HG03575 (cell line): ENCODE results near the gene LTF.
"Not testable (repeated sequence)": the region's sequence is repeated elsewhere in the genome, so short reads cannot be mapped to it uniquely, and the experiment has no call there.

Source experiments
- ATAC-seq: cut with Tn5 transposase; IDR thresholded peaks from one replicate; pipeline ENCODE4 v1.9.1; 2021; ENCODE audit not compliant: unreplicated experiment, insufficient number of reproducible peaks, low FRiP score; ENCODE audit errors: extremely low read depth

Gene LTF

DNA sequence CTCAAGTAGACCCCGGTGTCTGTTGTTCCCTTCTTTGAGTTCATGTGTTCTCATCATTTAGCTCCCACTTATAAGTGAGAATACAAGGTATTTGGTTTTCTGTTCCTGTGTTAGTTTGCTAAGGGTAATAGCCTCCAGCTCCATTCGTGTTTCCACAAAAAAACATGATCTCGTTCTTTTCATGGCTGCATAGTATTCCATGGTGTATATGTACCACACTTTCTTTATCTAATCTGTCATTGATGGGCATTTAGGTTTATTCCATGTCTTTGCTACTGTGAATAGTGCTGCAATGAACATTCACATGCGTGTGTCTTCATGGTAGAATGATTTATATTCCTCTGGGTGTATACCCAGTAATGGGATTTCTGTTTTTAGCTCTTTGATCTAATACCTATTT, 61.8 kb downstream of the LTF start:
- not testable (repeated sequence) for ATAC-seq

DNA sequence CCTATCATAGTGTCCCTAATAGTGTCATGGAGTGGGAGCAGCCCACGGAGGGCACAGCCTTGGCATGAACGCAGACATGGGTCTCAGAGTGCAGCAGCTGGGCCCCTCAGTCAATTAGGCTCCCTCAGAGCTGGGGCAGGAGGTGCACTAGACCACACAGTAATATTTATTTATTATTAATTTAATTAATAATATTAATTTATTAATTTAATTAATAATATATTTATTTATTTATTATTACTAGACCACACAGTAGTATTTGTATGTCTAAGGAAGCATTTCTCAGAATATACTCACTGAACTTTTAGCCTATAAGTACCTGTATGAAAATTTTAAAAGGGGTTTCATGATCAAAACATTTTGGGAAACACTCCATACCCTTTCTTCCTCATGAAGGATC, 63.1 kb downstream of the LTF start:
- ATAC-seq = no peak

DNA sequence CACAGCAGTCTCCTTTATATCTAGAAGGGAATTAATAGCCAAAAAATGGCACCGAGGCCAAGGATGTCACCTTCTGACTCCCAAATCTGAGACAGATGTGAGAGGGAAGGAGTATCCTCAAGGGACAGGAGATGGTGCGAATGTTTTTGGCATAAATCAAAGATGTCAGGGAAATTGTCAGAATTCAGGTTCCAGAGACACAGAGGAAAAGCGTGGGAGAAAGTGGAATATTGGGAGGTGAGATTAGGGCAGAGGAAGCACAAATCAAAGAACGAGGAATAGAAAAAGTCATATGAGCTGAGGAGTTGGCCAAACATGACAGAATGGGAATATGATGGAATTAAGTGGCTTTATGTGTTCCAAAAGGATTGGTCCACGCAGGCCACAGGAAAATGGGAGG, 63.9 kb downstream of the LTF start:
- no peak for ATAC-seq

DNA sequence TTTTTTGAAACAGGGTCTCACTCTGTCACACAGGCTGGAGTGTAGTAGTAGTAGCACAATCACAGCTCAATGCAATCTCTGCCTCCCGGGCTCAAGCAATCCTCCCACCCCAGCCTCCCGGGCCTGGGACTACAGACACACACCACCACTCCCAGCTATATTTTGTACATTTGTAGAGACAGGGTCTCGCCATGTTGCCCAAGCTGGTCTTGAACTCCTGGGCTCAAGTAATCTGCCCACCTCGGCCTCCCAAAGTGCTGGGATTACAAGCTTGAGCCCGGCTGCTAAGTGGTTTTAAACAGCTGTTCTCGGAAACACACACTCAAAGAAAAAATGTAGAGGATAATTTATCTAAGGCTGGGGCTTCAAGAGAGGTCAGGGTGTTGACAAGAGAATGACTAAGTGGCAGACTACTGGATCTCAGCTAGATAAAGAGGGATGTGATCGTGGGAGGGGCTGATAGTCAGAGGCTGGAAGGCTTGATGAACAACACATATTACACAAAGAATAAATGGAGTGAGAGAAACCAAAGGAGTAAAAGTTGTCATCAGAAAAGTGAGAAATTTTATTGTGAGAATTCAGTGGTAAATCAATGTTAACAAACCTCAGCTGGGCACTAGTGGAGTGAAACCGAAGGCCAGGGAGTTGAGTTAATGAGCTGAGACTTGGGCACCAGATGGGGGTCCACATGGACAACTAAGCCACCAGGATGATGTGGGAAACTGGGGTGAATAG, 64.5 kb downstream of the LTF start:
- no peak for ATAC-seq

DNA sequence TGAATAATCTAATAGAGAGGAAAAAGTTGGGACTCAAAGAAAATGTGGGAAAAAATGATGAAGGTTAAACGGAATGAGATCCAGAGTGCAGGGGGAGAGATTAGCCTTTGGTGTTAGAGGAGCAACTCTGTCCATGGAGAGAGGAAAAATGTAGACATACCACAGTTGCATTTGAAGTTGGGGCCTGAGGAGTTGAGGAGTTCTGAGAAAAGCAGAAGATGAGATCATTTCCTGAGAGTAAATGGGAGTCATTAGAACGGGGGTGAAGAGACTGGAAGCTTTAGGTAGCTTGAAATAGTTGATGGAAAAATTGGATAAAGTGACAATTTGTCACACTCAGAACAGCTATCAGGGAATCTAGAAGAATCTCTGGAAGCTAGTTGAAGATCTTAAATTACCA, 65.1 kb downstream of the LTF start:
- no peak for ATAC-seq

GRCh38 chr3:46399098-46399497, 65.6 kb downstream of the LTF start:
- ATAC-seq = no peak

GRCh38 chr3:46398186-46398955, 66.3 kb downstream of the LTF start:
- ATAC-seq = no peak

DNA sequence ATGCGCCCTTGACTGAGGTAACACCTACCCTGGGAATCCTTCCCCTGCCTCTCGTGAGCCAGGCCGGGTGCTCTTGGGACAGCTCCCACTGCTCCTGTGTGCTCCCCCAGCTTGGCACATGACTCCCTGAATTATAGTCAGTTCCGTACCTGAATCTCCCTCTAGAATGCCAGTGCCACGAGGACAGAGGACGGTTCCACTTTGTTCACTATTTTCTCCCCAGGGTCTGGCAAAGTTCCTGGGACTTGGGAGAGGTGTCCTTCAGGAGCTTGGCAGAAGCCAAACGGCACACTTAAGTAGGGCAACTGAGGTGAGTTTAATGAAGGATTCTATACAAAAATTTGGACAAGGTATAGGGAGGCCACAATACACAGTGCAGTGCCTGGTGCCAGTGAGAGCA, 67.6 kb downstream of the LTF start:
- no peak for ATAC-seq

GRCh38 chr3:46395766-46396530, 68.8 kb downstream of the LTF start:
- ATAC-seq = no peak

DNA sequence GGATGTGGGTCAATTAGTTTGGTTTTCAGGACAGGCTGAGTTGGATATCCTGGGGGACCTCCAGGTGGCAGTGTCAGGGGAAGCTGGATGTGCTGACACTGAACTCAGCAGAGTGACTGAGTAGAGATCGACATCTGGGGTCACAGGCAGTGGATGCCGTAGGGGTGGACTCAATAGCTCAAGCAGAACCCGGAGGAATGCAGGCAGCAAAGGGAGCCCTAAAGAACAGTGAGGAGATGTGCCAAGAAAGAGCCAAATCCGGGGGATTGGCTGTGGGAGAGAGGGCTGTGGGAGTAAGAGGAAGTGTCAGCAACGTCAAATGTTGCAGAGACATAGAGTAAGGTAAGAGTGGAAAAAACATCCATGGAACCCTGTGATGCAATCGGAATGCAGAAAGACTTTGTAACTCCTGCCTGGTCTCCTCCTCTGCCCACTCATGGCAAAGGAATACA, 69.5 kb downstream of the LTF start:
- no peak for ATAC-seq

DNA sequence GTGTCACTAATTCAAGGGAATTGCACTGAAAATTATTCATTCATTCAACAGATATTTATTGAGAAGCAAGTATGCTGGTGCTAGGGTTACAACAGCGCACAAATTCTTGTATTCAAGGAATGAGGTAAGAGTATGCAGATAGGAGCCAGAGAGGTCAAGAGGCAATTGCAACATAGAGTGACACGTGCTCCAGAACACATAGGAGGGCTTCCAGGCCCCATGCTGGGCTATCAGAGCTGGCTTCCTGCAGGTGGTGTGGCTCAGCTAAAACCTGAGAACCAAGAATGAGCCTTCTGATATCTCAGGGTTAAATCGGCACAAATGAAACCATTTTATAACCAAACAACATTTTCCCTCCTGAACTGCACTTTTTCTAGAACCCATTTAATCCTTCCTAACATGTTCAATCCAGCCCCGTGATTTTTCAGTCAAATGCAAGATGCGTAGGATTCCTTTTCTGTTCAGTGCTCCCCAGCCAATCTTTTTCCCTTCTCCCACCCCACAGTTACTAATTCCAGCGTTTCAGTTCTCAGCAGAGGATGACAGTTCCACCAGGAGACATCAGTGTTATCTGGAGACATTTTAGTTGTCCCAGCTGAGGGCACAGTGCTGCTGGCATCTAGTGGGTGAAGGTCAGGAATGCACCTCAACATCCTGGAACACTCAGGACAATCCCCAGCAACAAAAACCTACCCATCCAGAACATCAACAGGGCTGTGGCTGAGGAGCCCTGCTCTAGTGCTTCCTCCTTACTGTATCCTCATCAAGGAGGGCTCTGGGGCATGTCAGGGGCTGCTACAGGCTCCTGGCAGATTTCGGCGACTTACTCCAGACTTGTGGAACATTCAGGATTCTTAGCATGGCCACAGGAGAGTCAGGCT, 70.9 kb downstream of the LTF start:
- ATAC-seq = no peak

DNA sequence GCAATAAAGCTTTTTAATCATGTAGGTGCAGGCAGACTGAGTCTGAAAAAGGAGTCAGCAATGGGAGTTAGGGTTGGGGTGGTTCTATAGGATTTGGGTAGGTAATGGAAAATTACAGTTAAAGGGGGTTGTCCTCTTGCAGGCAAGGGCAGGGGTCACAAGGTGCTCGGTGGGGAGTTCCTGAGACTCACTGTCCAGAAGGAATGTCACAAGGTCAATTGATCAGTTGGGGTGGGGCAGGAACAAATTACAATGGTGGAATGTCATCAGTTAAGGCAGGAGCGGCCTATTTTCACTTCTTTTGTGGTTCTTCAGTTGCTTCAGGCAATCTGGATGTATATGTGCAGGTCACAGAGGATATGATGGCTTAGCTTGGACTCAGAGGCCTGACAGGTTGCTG, 71.7 kb downstream of the LTF start:
- no peak for ATAC-seq

DNA sequence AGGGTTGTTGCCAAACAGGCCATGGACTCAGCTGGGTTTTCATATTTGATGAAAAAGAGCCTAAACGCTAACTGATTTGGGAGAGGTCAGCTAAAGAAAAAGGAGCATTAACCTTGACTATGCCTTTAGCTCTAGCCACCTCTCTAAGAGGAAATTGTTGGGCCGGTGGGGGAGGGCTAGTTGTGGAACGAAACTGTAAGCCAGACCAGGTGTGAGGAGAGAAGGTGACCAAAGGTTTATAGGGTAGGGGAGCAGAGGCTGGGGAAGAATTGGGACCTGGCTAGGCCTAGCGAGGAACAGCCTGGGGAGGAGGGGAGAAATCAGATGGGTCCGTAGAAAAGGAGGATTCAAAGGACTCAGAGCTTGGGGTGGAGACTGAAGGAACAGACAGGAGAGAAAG, 73.2 kb downstream of the LTF start:
- ATAC-seq = not testable (repeated sequence)

- no peak for ATAC-seq
These were observed 75.4 kb downstream of the LTF start for GRCh38 chr3:46389306-46389705.

DNA sequence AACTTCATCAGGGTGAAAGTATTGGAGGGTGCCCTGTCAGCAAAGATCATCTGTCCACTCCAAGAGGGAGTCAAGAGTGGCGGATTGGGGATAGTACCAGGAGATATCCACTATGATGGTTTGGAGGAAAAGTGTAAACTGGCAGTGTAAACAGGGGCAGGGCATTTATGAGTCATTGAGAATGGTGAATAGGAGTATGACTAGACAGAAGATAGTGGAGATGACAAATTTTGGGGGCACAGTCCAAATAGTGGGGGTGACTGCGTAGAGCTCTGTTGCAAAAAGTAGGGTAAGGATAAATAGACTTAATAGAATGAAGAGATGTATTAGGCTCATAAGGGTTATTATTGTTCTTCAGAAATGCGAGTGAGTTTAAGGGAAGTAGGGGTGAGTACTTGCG, 75.9 kb downstream of the LTF start:
- ATAC-seq = not testable (repeated sequence)

- no peak for ATAC-seq
These were observed 78.5 kb downstream of the LTF start for GRCh38 chr3:46386205-46386604.
